GM21786 (cell line): ENCODE measurements around the gene PSEN1.

Source experiments
- ATAC-seq: cut with Tn5 transposase; IDR thresholded peaks from one replicate; pipeline ENCODE4 v1.9.1; 2021; ENCODE audit not compliant: unreplicated experiment

PSEN1 gene

GRCh38 chr14:73266317-73266716 is 130.0 kb downstream of the PSEN1 start:
- ATAC-seq: no peak

- ATAC-seq: no peak
Observed at GRCh38 chr14:73267474-73267873, 131.2 kb downstream of the PSEN1 start.

- ATAC-seq: peak; percentile 65
Observed at GRCh38 chr14:73269729-73270531, 133.6 kb downstream of the PSEN1 start.

- no peak for ATAC-seq
Observed at GRCh38 chr14:73272393-73272792, 136.1 kb downstream of the PSEN1 start.
